Esophagus muscularis mucosa (tissue), 4 donors: ENCODE results near the gene TRDMT1. TPM values are rescaled to one million over a fixed set of nuclear protein-coding genes. Genes with fewer than 3 reads are reported as not detected.

Source experiments
- DNase-seq: peaks from one replicate; pipeline ENCODE4 v3.0.0-alpha.2; 2017; ENCODE audit errors: extremely low spot score
- H3K27ac ChIP-seq, 4 donors: fragments of 200-600 bp; sonication (generic); replicated peaks in 1 of 4; 1 replicate in 3 of 4; 2 replicates in 1 of 4; pipeline ENCODE4 v1.5.1; 2016 to 2019; ENCODE audit warnings: mild to moderate bottlenecking in 1 of 4
- H3K27me3 ChIP-seq, 4 donors: fragments of 200-600 bp; sonication (generic); one replicate each; pipeline versions ENCODE4 v1.5.1 to v1.6.0; 2016 to 2019
- H3K36me3 ChIP-seq, 4 donors: fragments of 200-600 bp; sonication (generic); one replicate each; pipeline ENCODE4 v1.5.1; 2016 to 2019
- H3K4me1 ChIP-seq, 4 donors: fragments of 200-600 bp; sonication (generic); one replicate each; pipeline ENCODE4 v1.5.1; 2016 to 2019
- H3K4me3 ChIP-seq, 4 donors: fragments of 200-600 bp; sonication (generic); 1 replicate in 2 of 4; 2 replicates in 2 of 4; pipeline ENCODE4 v1.5.1; 2016 to 2019; ENCODE audit warnings: mild to moderate bottlenecking in 4 of 4, moderate library complexity in 1 of 4
- H3K9me3 ChIP-seq, 4 donors: fragments of 200-600 bp; sonication (generic); 1 replicate in 3 of 4; 2 replicates in 1 of 4; pipeline ENCODE4 v1.5.1; 2016 to 2019
- EP300 ChIP-seq: sonication (generic); formaldehyde crosslinking; IDR thresholded peaks from one replicate; pipeline ENCODE4 v1.6.1; 2017; ENCODE audit warnings: antibody characterized with exemption
- POLR2A ChIP-seq: fragments of 450-650 bp; IDR thresholded peaks from one replicate; pipeline ENCODE4 v1.6.1; 2017; ENCODE audit warnings: antibody characterized with exemption, moderate library complexity, mild to moderate bottlenecking, low read depth
- POLR2AphosphoS5 ChIP-seq, 2 donors: sonication (generic); formaldehyde crosslinking; IDR thresholded peaks; one replicate each; pipeline ENCODE4 v1.6.1; 2017; ENCODE audit warnings: antibody characterized with exemption in 2 of 2
- WGBS: methylation state at CpG from one replicate; pipeline ENCODE4 v1.1.5; 2018; 5-methylcytosine and 5-hydroxymethylcytosine counted together
- intact Hi-C: fragments of 100-400 bp; cut with DNase I; formaldehyde crosslinking; loops from one replicate; pipeline ENCODE4 v1.15.1; 2023
- total RNA-seq, 4 donors: library from RNA; depleted of rRNA; stranded (reverse); fragments of >200 nt; gene quantifications; one replicate each; pipeline versions ENCODE4 v1.1.0 to v1.2.1, GENCODE V29; 2016
- TF ChIP-seq, protein P1 (sequence below), 3 experiments: fragments of 200-600 bp in 2 of 3; fragments of 450-650 bp in 1 of 3; sonication (generic) in 2 of 3; IDR thresholded peaks; one replicate each; pipeline ENCODE4 v1.5.1; 2017 to 2019; ENCODE audit warnings: antibody characterized with exemption in 3 of 3, mild to moderate bottlenecking in 2 of 3, moderate library complexity in 1 of 3

The TRDMT1 gene
- total RNA-seq, 4 donors from 2014 or later: 4.8 to 5.8 (median 5.5) TPM

DNA sequence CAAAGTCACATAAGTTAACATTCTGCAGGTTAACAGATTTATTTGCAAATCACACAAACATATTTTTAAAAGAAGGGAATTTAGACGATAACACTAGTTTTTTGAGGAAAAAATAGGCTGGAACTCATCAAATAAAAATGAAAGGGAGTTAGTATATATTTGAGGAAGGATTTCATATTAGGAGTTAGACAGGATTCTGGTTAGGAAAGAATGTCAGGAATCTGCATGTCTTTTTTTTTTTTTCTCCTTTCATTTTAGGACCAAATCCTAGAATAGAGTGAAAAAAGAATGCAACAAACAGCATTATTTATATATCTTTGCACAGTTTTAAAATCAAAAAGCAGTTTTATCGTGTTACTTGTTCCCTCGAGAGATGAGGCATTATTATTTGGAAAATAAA, 8.9 kb upstream of the TRDMT1 start:
- no peak overlapping the region for H3K27ac ChIP-seq
- no peaks in the 10 kb centered on the region for H3K36me3 ChIP-seq
- no peak overlapping the region for H3K4me3 ChIP-seq
- no peaks in the 10 kb centered on the region for H3K27me3 ChIP-seq
- intact Hi-C loops: no loop called here
- no peak for TF ChIP-seq POLR2AphosphoS5 (IDR thresholded peaks at IDR 0.05)
- no peak for TF ChIP-seq EP300
- TF ChIP-seq, protein P1, sequence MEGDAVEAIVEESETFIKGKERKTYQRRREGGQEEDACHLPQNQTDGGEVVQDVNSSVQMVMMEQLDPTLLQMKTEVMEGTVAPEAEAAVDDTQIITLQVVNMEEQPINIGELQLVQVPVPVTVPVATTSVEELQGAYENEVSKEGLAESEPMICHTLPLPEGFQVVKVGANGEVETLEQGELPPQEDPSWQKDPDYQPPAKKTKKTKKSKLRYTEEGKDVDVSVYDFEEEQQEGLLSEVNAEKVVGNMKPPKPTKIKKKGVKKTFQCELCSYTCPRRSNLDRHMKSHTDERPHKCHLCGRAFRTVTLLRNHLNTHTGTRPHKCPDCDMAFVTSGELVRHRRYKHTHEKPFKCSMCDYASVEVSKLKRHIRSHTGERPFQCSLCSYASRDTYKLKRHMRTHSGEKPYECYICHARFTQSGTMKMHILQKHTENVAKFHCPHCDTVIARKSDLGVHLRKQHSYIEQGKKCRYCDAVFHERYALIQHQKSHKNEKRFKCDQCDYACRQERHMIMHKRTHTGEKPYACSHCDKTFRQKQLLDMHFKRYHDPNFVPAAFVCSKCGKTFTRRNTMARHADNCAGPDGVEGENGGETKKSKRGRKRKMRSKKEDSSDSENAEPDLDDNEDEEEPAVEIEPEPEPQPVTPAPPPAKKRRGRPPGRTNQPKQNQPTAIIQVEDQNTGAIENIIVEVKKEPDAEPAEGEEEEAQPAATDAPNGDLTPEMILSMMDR (IDR thresholded peaks at IDR 0.05): no peak
- no peak for TF ChIP-seq POLR2A
- no peak for DNase-seq
- peaks cover 0 to 11% (median 5%) of the 10 kb centered on the region in 4 donors for H3K4me1 ChIP-seq
- WGBS: 60% methylated on average over 3 of the region's 3 CpGs
- no peaks in the 10 kb centered on the region for H3K9me3 ChIP-seq

DNA sequence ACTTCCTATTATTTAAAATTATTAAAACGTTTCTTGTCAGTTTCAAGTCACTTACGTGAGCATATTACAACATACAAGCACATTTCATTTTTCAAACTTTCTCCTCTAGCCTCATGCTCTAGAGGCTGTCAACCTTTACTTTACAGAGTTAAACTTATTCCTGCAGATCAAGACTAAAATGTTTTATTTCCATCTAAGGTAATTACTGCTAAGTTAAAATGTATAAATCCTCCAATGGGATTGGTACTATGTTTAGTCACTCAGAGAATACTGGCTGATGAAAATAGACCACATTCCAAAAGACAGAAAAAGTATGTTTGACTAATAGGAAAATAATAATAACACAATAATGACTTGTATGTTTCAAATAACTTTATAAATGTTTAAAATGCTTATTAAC, 8.4 kb upstream of the TRDMT1 start:
- no peak overlapping the region for H3K27ac ChIP-seq
- no peaks in the 10 kb centered on the region for H3K36me3 ChIP-seq
- no peaks in the 10 kb centered on the region for H3K9me3 ChIP-seq
- TF ChIP-seq POLR2A: no peak
- TF ChIP-seq, protein P1 (IDR thresholded peaks at IDR 0.05): no peak
- no peak overlapping the region for H3K4me3 ChIP-seq
- H3K27me3 ChIP-seq: no peaks in the 10 kb centered on the region
- intact Hi-C loops: no loop called here
- 72% methylated on average over 2 of the region's 2 CpGs for WGBS
- H3K4me1 ChIP-seq: peaks cover 0 to 8% (median 4%) of the 10 kb centered on the region in 4 donors
- no peak for DNase-seq

DNA sequence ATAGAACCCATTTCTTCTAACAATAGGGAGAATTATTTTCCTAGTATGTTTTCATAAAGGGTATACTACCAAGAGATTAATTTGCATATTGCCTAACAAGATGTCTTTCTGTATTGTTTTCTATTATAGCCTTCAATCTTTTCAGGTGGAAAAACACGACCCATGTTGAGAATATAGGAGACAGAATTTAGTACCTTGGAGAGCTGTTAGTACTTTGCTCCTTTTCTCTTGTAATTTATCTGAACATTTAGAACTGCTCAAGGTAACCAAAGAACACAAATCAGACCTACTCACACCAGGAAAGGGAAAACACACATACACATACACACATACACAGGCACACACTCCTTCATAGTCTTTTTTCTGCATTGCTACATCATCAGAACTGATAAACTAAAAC, 7.8 kb upstream of the TRDMT1 start:
- Histone ChIP-seq H3K27me3 (no peaks in the 10 kb centered on the region), H3K4me1 (peaks cover 0 to 8% (median 4%) of the 10 kb centered on the region in 4 donors), H3K36me3 (no peaks in the 10 kb centered on the region), H3K4me3 (no peak overlapping the region), H3K9me3 (no peaks in the 10 kb centered on the region), H3K27ac (no peak overlapping the region)
- 80% methylated on average over 1 of the region's 1 CpG for WGBS
- intact Hi-C loops: no loop called here
- TF ChIP-seq POLR2A (no peak), POLR2AphosphoS5 (IDR thresholded peaks at IDR 0.05) (no peak), EP300 (no peak)
- TF ChIP-seq, protein P1 (IDR thresholded peaks at IDR 0.05): no peak
- DNase-seq: no peak

DNA sequence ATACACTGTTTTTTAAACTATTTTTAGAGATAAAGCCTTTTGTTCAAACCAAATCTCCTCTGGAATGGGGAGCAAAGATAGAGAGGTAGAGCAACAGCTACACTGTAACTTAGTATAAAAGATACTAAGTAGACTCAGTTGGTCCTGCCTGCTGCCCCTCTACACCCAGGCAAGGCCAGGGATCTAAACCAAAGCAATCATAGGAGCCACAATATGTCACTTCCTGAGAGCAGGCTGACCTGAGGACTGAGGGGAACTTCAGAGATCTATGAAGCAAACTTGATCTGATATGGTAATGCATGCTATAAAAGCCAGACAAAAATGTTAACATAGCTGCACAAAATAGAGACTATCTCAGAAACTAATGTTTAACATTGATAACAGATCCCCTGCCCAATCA, 7.0 kb upstream of the TRDMT1 start:
- DNase-seq: no peak

DNA sequence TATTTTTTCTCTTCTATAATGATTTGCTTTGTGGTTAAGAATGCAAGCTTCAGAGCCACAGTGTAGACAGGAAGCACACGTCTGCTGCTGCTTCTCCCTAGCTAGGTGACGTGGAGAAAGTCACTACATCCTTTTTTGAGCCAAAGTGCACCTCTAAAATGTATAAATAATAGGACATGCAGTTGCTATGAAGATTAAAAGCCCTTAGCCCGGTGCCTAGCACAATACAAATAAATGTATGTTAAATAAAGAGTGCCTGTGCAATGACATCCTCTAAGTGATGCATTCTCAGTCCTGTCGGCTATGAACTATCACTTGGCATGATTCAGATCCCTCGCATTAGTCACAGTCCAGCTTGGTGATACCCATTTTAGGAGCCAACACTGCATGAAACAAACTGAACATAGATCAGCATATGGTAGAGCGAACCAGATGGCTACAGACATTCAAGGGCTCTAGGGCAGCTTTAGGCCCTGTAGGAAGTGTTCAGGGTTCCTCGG, 4.8 kb upstream of the TRDMT1 start:
- Histone ChIP-seq H3K27me3 (no peaks in the 10 kb centered on the region), H3K27ac (no peak overlapping the region), H3K36me3 (no peaks in the 10 kb centered on the region), H3K4me3 (no peak overlapping the region), H3K9me3 (no peaks in the 10 kb centered on the region), H3K4me1 (peaks cover 5 to 9% (median 7%) of the 10 kb centered on the region in 4 donors)
- no peak for DNase-seq
- WGBS: 58% methylated on average over 7 of the region's 7 CpGs
- TF ChIP-seq EP300 (no peak), POLR2AphosphoS5 (IDR thresholded peaks at IDR 0.05) (no peak), POLR2A (no peak)
- TF ChIP-seq, protein P1 (IDR thresholded peaks at IDR 0.05): no peak
- intact Hi-C loops: no loop called here

More for the DNA sequence above, 7.0 kb upstream of the TRDMT1 start:
- Histone ChIP-seq H3K4me3 (no peak overlapping the region), H3K27me3 (no peaks in the 10 kb centered on the region), H3K9me3 (no peaks in the 10 kb centered on the region), H3K27ac (no peak overlapping the region), H3K4me1 (peaks cover 0 to 8% (median 2%) of the 10 kb centered on the region in 4 donors), H3K36me3 (no peaks in the 10 kb centered on the region)
- intact Hi-C loops: no loop called here
- no peak for TF ChIP-seq EP300
- no peak for TF ChIP-seq POLR2A
